Bone marrow (tissue), 2 donors: Measurements from ENCODE around the gene KLHL30.

Experiments
- DNase-seq, 2 donors: peaks; one replicate each; lab custom pipeline; 2025; lab: John Stamatoyannopoulos, UW

Gene KLHL30, protein sequence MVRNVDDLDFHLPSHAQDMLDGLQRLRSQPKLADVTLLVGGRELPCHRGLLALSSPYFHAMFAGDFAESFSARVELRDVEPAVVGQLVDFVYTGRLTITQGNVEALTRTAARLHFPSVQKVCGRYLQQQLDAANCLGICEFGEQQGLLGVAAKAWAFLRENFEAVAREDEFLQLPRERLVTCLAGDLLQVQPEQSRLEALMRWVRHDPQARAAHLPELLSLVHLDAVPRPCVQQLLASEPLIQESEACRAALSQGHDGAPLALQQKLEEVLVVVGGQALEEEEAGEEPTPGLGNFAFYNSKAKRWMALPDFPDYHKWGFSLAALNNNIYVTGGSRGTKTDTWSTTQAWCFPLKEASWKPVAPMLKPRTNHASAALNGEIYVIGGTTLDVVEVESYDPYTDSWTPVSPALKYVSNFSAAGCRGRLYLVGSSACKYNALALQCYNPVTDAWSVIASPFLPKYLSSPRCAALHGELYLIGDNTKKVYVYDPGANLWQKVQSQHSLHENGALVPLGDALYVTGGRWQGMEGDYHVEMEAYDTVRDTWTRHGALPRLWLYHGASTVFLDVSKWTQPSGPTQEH

GRCh38 chr2:238138331-238139195 is at the start of gene KLHL30:
TSS of gene KLHL30 (plus strand) at chr2:238138668. CDS start at chr2:238140755, 2,087 bp downstream.
- no peak for DNase-seq

DNA sequence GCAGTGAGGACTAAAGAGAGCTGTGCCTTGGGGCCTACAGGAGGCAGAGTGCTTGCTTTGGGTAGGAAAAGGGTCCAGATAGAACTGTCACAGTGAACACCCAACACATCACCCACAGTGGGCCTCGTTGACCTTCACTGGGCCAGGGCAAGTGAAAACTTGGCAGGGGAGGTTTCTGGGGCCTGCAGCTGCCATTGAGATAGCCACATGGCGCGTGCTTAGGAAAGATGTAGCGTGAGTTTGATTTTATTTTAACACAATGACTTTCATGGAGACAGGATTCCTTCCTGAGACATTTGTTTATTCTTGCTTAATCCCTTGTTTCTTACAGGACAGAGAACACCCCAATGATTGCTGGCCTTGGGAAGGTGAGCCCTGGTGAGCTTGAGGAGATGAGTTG is 47.6 kb upstream of the KLHL30 start:
- no peak for DNase-seq

GRCh38 chr2:238091436-238092060 is 46.9 kb upstream of the KLHL30 start:
- DNase-seq, result no peak

DNA sequence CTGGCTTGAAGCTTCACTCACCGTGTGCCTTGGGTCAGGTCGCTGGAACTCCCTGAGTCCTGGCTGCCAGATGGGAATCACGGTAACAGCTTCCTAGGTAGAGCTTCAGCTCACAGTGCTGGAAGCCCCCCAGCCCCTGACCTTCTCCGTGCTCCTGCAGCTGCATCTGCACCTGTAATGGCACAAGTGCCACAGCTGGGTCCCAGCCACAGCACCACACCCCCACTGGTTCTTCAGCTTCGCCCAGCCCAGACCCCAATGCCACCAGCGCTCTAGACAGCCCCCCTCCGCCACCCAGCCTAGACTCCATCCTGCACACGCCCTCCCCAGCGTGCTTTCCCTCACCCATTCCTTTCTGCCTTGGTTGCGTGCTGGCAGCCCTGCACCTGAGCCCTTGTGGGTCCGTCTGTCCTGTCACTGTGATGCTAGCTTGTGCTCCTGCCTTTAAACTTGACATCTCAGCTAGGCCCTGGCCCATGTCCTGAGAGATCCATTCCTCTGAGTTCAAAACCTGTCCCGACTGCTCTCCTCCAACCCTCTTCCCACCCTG is 45.9 kb upstream of the KLHL30 start:
- DNase-seq, result no peak

DNA sequence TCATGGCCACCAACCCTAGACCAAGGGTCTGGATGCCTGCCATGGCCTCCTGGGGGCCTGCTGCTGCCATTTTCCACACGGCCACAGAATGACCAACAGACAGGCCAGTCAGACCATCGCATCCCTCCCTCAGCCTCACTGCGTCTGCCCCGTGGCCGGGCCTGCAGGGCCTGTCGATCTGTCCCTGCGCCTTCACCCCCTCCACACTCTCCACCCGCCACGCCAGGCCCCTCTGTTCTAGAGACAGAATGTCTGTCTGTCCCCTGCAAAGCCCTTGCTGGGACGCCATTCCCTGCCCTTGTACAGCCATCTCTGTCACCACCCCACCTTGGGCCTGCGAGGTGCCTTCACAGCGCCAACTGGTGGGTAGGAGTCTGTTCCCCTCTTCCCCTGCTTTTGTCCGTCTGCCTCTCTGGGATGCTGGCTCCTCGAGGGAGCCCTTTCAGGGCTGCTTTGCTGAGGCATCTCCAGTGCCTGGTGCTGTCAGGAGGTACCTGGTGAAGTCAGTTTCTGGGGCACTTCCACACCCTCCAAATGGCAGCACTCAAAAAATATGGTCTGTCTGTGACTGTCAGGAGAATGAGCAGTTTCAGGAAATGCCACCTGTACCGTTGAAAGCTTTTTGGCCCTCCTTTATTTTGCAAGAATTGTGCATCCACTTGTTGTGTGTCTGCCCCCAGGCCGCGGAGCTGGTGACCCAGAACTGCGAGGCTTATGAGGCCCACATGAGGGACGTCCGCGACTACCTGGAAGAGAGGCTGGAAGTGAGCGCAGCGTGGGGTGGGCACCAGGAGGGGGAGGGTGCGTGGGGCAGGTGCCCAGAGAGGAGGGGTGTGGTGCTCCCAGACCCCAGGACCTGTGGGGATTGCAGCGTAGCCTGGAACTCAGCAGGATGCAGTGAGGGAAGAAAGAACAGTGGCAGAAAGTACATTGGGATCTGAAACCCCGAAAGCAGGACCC is 45.0 kb upstream of the KLHL30 start:
- no peak for DNase-seq

DNA sequence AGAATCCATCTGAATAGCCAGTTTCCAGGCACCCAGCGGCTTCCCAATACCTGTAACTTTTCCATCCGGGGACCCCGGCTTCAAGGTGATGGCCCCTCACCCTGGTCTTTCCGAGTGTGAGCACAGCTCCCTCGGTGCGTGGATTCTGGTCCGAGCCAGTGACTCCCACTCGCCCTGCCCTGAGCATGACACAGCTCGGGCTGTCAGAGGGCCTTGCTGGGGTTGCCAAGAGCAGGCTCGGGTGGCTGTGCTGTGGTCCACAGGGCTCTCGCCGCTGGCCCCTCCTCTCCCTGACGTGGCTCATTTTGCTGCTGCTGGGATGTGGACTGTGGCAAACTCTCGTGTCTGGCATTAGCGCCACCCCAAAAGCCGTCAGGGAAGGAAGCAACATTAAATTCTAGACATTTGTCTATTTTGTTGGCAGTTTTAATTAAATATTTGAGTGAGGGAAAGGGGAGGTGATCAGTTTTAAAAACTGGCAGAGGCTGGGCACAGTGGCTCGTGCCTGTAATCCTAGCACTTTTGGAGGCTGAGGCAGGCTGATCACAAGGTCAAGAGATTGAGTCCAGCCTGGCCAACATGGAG is 43.9 kb upstream of the KLHL30 start:
- DNase-seq, result no peak

- no peak for DNase-seq
Observed at GRCh38 chr2:238095143-238095542, 43.3 kb upstream of the KLHL30 start.

- no peak for DNase-seq
Observed at GRCh38 chr2:238096311-238097011, 42.0 kb upstream of the KLHL30 start.

- no peak for DNase-seq
Observed at GRCh38 chr2:238097201-238097987, 41.1 kb upstream of the KLHL30 start.

GRCh38 chr2:238097988-238098871 is 40.2 kb upstream of the KLHL30 start:
- no peak for DNase-seq

DNA sequence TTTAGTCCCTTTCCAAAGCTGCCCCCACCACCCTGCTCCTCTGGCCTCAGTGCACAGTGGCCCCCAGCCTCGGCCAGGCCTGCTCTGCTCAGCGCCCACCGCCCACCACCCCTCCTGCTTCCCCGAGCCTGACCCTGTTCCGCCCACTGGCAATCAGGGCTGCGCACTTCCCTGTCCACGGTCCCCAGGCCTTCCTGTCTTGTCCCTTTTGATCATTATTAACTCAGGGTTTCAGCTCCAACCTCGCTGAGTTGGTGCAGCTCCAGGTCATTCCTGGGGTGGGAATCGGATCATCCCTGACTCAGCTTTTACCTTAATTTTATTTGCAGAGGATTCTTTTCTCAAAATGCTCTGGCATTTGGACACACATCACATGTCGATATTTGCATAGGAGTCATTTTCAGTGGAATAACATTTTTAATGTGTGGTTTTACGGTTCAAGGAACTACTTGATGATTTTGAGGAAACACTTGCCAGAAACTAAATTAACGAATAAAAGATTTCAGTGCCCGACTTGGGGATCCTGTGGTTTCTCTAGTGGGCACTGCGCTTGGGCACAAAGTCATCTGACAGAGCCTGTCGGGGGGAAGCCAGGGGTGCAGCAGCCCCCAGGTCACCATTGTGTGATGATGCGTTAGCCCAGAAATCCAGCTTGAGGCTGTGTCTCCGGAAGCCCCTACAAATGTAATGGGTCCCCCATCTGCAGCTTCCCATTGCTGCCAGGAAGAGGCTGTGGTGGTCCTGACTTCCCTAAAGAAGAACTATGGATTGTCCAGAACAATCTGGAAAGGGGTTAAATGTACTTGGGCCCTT is 39.4 kb upstream of the KLHL30 start:
- DNase-seq, result no peak

DNA sequence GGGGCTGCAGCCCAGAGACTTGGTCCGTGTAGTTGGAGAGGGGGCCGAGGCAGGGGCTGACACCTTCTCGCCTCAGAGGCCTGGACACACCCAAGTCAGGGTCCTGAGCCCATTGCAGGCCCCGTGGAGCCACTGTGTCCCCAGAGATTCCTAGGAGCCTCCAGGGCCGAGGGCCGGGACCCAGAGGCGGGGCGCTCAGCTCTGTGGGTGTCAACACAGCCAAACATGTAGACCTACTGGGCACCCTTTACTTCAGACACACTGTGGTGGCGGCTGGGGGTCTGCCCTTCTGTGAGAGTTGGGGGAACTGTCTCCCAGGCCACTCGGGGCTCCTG is 38.8 kb upstream of the KLHL30 start:
- no peak for DNase-seq

DNA sequence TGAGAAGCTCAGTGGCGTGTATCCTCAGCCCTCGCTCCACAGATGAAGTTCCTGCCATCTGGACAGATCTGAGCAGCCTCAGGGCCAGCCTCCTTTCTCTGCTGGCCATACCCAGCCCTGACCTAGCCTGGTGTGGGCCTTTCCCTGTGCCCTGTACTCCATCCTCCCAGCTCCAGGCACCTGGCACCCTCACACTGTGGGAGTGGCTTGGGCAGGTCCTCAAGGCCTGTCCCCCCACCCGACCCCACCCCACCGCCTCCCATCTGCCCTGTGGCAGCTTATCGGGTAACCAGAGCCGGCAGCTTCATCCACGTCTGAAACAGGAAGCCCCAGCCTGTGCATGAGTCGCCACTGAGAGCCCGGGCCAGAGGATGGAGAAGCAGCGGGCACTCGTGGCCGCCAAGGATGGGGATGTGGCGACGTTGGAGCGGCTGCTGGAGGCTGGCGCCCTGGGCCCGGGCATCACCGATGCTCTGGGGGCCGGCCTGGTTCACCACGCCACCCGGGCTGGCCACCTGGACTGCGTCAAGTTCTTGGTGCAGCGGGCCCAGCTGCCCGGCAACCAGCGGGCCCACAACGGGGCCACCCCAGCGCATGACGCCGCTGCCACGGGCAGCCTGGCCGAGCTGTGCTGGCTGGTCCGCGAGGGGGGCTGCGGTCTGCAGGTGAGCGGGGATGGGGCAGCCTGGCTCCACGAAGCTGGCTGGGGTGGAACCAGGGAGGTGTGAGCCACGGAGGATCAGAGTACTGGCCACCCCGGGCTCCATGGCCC is 38.2 kb upstream of the KLHL30 start, which contains the start of gene ESPNL:
Gene ESPNL, plus strand, starts transcription at position 292 of the 772 bp plus-strand sequence. Its CDS starts 80 bp downstream, at position 372.
- no peak for DNase-seq

GRCh38 chr2:238100821-238101771 is 37.4 kb upstream of the KLHL30 start:
- DNase-seq, result no peak
